Measurements from ENCODE around the gene AGXT.

AGXT gene
- 0 to 0.09 (median 0) reads per million in 18 experiments for total RNA-seq

GRCh38 chr2:240868286-240869108 lies at the start of gene AGXT:
Gene AGXT (plus strand): TSS chr2:240868824. CDS start chr2:240868866, 42 bp downstream.
- DNase-seq = peak in 1 of 2 donors; percentile 19

- no peak for DNase-seq
Measured at GRCh38 chr2:240819126-240819857, 49.3 kb upstream of the AGXT start.

- DNase-seq = no peak
Measured at GRCh38 chr2:240819858-240820606, 48.6 kb upstream of the AGXT start, which contains the start of gene KIF1A. Gene KIF1A (minus strand): TSS chr2:240820219. CDS start chr2:240797752, 22,467 bp downstream.

- DNase-seq = no peak
Measured at GRCh38 chr2:240820607-240821428, 47.8 kb upstream of the AGXT start.

DNA sequence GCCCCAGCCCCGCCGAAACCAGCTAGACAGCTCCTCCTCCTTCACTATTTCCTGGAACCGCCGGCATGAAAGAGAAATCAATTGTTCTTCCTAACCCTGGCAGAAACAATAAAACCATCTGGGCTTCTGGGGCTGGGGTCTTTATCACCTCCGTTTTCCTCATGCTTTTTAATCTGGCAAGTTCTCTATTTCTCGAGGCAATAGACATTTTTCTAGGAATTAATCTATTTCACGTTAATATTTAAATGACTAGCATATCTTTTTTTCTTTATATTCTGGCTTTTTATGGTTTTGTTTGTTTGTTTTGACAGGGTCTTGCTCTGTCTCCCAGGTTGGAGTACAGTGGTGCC lies 47.2 kb upstream of the AGXT start:
- DNase-seq = no peak

DNA sequence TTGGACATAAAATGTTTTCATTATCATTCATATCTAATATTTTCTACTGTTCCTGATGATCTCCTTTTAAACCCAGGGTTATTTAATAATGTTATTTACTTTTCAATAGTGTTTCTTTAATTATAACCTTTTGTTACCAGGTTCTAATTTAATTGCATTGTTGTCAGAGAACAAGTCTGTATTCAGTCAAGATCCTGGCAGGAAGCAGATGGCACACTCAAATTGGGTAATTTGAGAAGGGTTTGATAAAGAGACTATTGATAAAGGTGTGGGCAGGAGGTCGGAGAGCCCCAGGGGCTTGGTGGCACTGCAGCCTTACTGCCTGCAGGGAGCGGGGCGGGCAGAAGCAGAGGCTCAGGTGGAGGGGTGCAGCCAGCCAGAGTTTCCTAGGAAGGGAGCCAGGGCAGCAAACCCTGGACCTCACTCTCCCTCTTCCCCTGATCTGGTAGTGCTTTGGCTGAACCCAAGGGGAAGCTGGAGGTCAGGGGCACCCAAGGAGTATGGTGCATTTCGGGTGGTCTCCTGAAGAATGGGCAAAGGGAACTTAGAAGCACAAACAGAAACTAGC lies 46.3 kb upstream of the AGXT start:
- DNase-seq = no peak

- no peak for DNase-seq
Measured at GRCh38 chr2:240823449-240824336, 44.9 kb upstream of the AGXT start.

DNA sequence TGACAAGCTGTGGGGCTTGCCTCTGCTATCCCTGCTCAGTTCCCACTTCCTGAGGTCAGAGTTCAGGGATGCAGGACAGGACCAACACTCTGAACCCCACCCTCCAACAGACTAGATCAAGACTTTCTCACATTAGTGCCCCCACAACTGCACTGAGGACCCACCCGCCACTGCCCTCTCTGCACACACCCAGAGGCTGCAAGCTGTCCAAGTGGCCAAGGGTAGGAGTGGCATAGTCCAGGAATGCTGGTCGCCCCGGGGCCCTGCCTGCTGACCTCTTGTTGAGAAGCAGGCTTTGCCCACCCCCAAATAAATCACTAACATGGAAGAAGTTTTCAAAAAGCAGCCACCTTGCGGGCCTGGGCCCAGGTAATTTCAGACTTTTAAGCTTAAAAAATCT lies 43.1 kb upstream of the AGXT start:
- no peak for DNase-seq

- DNase-seq = no peak
Measured at GRCh38 chr2:240831594-240832204, 36.9 kb upstream of the AGXT start.

DNA sequence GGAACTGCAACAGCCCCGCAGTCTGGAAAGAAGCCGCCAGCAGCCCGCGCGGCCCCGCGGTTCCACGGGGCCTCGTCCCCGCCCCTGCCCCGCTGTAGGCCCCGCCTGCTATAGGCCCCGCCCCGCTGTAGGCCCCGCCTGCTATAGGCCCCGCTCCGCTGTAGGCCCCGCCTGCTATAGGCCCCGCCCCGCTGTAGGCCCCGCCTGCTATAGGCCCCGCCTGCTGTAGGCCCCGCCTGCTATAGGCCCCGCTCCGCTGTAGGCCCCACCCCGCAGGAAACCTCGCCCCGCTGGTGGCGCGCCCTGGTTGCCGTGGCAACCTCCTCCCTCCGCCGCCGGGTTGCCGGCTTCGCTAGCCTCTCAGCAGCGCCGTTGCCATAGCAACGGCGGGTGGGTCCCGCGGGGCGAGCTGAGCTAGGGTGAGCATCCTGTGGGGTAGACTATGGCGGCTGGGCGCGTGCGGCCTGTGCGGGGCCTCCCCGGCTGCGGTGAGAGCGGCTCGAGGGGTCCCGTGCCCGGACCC lies 36.4 kb upstream of the AGXT start:
- peak; percentile 85 to 94 for DNase-seq

DNA sequence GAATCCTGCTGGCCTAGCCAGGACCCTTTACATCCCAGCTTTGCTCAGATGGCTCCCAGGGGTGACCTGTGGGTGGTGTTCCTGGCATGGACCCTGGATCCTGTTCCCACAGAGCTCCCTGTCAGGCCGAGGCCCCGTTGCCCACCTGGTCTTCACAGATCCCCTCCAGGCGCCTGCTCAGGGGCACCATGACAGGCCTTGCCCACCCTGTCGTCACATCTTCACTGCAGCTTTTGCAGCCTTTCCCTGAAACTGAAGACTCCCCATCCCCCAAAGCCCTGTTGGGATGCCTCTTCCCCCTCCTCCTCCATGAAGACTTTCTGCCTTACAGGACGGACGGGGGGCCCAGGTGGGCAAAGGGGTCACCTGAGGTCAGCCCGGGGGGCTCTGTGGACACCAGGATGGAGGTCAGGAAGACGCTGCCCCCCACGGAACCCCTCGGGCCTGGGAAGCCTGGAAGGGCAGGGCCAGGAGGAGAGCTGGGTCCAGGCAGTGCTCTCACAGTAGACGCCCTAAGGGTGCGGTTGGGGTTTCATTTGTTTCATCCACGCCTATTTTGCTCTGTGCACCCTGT lies 35.6 kb upstream of the AGXT start:
- DNase-seq = no peak

GRCh38 chr2:240833724-240834285 lies 34.8 kb upstream of the AGXT start:
- DNase-seq = no peak

GRCh38 chr2:240834377-240834975 lies 34.1 kb upstream of the AGXT start:
- no peak for DNase-seq

- DNase-seq = no peak
Measured at GRCh38 chr2:240835528-240835927, 33.1 kb upstream of the AGXT start.

- no peak for DNase-seq
Measured at GRCh38 chr2:240836781-240837467, 31.7 kb upstream of the AGXT start.

GRCh38 chr2:240837621-240838020 lies 31.0 kb upstream of the AGXT start:
- no peak for DNase-seq

DNA sequence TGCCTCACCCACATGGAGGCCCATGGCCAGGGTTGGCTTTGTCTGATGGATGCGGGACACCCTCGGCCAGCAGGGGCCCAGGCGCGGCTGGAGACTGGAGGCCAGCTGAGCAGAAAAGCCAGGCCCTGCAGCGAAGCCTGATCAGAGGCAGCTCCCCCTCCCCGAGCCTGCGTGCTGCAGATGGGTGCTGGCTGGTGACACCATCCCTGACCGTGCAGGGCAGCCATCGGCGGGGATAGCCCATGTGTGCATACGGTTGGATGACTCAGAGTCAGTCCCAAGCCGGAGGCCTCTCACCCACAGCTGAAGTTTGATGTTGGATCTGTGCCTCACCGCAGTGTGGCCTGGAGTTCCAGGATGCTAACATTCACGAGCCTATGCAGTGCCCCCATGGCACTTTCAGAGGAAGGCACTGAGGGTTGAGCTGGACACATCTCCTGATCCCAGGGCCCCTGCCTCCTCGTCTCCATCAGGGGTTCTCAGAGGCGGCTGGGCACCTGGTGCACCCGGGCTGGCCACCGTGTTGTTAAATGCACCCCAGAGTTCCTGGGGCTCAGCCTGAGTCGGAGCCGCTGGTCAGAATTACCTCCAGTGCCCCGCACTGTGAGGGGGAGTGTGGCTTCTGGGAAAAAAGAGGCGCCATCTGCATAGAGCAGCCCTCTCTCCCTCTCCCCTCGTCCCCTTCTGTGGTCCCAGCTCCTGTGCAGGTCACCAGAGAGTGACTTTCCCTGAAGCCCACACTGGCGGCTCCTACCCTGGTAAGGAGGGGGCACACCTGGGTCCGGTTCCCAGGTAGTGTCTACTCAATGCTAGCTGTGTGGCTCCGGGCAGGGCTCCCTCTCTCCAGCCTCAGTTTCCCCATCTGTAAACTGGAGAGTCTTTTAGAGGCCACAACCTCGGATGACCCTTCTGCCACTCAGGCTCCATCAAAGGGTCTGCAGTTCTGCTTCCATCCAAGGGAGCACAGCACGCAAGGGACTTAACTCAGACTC lies 29.2 kb upstream of the AGXT start:
- no peak for DNase-seq
